Panc1 (cell line): ENCODE measurements around the gene COL6A2.

Source experiments
- CTCF ChIP-seq: fragments of 450-650 bp; IDR thresholded peaks from 2 replicates; pipeline ENCODE4 v1.5.1; 2017; ENCODE audit warnings: mild to moderate bottlenecking
- POLR2AphosphoS5 ChIP-seq: IDR thresholded peaks from 2 replicates; pipeline ENCODE4 v1.6.1; 2012; ENCODE audit warnings: mild to moderate bottlenecking, low read depth, low read length, moderate library complexity
- REST ChIP-seq, 2 experiments: IDR thresholded peaks; 2 replicates each; pipeline ENCODE4 v1.6.1; 2011 to 2012; ENCODE audit warnings: low read depth in 2 of 2, control low read depth in 1 of 2, low read length in 1 of 2, mild to moderate bottlenecking in 1 of 2, moderate library complexity in 1 of 2; ENCODE audit not compliant: insufficient read depth in 1 of 2
- SIN3A ChIP-seq: IDR thresholded peaks from 2 replicates; pipeline ENCODE4 v1.6.1; 2012; ENCODE audit warnings: low read depth, mild to moderate bottlenecking, low read length, moderate library complexity, borderline replicate concordance; ENCODE audit not compliant: insufficient read depth

GRCh38 chr21:46156378-46156645 is 58.4 kb downstream of the COL6A2 start:
- no peak for TF ChIP-seq CTCF
- TF ChIP-seq POLR2AphosphoS5 = no peak
- no peak for TF ChIP-seq REST (IDR thresholded peaks at IDR 0.05; ENCODE audit: insufficient read depth in 1 of 2, low read depth in 2 of 2, low read length in 1 of 2)
- no peak for TF ChIP-seq SIN3A
